ENCODE results near the gene FIBCD1. TPM values are rescaled to one million over a fixed set of nuclear protein-coding genes. Genes with fewer than 3 reads are reported as not detected.

The FIBCD1 gene
- total RNA-seq, 1 donor from 2014 or later: not detected

DNA sequence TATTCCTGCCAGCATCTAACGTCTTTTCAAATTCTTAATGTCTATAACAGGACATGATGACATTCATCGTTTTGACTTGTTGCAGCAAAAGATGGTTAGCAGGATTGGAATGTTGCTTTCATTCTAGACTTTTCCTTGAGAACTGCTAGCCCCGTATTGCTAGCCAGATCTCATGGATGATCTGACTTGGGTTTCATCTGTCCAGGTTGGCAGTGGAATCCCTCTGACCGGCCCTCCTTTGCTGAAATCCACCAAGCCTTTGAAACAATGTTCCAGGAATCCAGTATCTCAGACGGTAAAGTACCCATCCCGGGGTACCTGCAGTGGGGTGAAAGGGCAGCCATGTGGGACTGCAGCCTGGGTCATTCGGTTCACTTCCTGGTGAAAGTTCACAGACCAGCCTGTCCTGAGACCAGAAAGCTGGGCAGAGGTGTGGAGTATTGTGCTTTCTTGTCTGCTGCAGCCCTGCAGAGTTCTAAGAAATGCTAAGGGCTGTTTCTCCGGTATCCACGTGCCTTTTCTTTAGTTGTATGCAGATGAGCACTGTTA is 59.1 kb downstream of the FIBCD1 start:
- DNase-seq: no peak

DNA sequence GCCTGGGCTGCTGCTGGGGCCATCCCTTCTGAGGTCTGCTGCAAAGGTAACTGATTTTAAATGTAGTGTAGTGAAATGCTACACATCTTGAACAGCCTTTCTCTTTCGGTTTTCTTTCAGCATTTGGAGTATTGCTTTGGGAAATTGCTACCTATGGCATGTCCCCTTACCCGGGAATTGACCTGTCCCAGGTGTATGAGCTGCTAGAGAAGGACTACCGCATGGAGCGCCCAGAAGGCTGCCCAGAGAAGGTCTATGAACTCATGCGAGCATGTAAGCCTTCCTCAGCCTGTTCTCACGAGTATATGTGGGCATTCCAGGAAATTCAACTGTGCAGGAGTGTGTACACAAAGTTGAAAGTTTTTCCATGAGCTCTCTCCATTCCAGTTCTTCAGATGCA is 60.8 kb downstream of the FIBCD1 start:
- no peak for DNase-seq

DNA sequence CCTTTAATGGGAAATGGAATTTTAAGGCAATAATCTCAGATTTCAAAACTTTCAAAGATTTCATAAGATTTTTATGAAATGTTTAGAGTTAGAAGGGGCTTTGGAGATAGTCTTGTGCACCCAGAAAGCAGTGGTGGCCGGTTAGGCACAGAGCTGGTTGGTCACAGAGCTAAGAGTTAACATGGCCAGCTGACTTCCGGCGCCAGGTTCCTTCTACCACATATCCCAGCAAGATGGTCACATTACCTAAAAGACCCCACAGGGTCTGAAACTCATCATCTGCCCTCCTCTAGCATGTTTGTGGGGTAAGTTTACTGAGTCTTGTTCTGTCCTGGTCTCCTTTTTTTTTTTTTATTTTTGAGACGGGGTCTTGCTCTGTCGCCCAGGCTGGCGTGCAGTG is 61.7 kb downstream of the FIBCD1 start:
- DNase-seq: no peak

DNA sequence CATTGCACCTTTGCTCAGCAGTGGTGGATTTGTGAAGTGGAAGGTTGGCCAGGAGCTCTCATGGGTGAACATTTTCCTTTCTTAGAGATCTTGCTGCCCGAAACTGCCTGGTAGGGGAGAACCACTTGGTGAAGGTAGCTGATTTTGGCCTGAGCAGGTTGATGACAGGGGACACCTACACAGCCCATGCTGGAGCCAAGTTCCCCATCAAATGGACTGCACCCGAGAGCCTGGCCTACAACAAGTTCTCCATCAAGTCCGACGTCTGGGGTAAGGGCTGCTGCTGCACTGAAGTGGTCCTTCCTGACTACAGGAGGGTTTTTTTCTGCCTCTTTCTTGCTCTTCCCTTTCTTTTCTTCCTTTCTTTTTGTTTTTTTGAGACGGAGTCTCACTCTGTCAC is 64.3 kb downstream of the FIBCD1 start:
- DNase-seq: no peak

DNA sequence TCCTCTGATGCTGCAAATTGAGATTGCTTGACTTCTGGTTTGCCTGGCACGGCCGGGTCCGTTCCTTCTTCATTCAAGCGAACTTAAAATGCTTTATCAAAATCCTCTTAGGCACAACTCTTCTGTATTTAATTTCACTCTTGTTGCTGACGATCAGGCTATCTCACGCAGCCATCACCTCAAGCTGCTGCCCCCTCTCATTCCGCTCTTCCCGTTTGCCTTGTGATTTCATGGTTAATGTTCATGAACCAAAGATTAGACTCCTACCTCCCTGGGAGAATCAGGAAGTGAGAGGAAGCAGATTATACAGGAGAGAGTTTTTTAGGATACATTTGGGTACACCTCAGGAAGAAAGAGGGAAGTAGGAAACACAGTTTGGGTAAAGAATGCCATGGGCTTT is 65.1 kb downstream of the FIBCD1 start:
- DNase-seq: no peak

DNA sequence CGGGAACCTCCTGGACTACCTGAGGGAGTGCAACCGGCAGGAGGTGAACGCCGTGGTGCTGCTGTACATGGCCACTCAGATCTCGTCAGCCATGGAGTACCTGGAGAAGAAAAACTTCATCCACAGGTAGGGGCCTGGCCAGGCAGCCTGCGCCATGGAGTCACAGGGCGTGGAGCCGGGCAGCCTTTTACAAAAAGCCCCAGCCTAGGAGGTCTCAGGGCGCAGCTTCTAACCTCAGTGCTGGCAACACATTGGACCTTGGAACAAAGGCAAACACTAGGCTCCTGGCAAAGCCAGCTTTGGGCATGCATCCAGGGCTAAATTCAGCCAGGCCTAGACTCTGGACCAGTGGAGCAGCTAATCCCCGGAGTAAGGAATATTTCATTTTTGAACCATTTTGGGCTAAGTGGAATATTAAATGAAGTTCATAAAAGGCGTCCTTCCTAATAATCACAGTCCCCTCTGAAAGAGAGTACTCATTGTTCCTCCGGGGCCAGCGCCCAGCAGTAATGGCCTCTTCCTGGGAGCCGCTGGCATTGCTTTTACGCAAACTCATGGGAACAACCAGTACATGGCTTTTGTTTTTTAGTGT is 66.0 kb downstream of the FIBCD1 start:
- no peak for DNase-seq

DNA sequence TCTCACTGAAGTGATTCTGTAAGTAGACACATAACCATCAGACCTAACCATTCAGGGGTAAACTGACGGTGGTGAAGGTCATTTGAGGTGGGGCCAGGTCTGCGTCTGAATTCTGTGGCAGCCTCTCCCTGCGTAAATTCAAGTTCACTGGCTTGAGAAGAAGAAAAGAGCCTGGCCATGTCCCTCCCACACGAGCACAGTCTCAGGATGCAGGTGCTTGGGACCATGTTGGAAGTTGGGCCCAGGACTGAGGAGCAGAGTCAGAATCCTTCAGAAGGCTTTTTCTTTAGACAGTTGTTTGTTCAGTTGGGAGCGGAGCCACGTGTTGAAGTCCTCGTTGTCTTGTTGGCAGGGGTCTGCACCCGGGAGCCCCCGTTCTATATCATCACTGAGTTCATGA is 66.5 kb downstream of the FIBCD1 start:
- no peak for DNase-seq

DNA sequence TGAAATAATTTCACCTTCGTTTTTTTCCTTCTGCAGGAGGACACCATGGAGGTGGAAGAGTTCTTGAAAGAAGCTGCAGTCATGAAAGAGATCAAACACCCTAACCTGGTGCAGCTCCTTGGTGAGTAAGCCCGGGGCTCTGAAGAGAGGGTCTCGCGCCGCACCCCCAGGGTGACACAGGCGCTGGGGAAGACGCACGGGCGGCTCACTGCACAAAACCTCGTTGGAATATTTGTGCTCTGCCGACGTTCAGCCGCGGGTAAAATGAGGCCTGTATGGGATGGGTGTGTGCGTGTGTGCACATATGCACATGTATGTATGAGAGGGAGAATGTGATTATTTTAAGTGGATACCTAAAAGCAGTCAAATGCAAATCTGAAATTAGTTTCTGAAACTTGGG is 67.0 kb downstream of the FIBCD1 start:
- no peak for DNase-seq

DNA sequence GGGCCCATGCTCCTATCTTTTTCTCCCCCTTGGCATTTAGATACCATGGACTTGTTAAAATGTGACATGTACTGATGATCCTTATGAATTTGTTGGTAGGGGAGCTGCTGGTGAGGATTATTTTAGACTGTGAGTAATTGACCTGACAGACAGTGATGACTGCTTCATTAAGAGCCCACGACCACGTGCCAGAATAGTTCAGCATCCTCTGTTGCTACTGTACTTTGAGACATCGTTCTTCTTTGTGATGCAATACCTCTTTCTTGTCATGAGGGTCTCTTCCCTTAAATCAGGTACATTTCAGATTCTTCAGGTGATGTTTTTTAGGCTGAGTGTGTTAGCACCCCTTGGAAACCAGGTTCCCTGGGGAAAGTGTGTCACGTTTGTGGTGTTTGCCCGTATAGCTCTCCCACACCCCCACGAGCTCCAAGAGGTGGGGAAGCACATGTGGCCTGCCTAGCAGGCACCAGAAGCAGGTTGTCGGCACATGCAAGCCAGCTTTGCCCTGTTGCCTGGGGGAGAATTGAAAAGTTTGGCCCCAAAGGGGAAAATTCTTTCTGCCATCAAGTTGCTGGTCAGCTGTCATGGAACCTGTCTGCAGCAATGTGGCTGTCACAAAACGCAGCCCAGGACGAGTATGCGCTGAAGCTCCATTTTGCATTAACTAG is 67.5 kb downstream of the FIBCD1 start:
- DNase-seq: no peak

DNA sequence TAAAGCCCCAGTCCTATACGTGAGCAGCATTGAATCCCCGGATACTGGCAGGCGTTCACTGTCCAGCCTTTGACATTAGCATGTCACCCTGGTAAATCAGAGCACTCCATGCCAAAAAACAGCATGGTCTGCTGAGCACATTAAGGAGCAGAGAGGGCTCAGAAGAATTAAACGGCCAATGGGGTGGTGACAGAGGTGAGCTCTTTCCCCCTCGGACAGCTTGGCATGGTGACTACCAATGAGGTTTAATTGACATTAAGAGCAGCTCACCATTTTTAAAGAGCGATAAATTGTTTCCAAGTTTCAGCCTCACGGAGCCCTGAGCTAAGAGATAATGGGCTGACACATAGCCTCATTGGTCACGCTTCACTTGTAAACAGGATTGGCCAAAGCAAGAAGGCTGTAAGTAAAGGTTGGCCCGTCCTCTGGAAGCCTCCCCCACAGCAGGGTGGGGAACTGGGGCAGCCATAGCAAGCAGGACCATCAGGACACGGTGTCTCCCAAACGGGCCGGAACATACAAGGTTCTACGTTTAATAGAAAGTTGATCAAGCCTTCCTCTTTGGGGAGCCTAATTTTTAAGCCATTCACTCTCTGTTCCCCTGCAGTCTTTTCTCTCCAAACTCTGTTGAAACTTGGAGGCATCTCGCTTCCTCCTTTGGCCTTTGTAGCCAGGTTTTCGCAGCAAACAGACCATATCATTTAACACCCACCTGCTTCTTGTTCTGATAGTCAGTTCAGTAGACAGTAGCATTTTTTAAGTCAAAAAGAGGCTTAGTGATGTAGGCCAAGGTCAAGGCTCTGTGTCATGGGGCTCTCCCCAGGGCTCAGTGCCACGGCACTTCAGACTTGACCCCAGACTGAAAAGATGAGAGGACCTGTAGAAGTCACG is 68.3 kb downstream of the FIBCD1 start:
- no peak for DNase-seq

DNA sequence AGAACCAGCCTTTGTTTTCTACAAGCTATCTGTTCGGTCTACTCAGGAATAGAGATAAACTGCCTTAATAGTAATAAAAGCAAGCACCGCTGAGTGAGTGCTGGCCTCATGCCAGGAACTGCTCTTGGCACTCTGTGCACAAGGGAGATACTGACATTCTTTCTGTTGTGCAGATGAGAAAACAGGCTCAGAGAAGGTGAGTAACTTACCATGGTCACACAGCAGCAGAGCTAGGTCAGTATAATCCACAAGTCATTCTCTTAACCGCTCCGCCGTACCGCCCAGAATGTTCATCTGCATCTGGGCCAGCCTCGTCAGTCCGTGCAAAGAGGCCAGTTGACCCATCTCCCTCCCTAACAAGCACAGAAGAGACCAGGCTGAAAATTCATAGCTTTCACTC is 69.8 kb downstream of the FIBCD1 start:
- DNase-seq: peak; percentile 23

DNA sequence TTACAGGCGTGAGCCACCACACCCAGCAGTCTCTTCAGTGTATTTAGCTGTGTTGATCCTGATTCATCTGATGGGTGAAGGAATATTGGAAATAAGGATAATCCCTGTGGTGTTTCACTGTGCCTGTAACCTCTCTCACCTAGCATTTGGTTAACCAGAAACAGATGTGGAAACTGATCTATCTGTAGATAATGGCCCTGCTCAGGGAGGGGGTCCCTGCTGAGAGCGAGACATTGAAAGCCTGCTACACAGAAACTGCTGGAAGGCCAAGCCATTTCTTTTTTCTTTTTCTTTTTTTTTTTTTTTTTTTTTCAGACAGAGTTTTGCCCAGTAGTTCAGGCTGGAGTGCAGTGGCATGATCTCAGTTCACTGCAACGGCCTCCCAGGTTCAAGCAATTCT is 70.8 kb downstream of the FIBCD1 start:
- no peak for DNase-seq

DNA sequence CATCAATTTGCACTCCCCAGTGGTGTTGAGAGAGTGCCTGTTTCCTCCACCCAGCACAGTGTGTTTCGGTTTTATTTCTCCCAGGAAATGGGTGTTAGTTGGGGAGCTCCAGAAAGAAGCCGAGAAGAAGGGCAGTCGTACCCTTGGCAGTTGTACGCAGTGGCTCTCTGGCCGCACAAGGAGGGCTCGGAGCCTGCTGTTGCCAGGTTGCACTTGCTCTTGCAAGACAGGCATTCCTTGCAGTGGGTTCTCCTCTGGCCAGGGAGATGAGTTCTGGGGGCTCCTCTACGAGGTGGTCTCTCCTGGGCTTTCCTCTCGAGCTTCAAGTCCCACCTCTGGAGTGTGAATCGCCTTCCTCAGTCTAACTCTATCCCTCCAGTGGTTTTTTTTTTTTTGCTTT is 71.5 kb downstream of the FIBCD1 start:
- no peak for DNase-seq

DNA sequence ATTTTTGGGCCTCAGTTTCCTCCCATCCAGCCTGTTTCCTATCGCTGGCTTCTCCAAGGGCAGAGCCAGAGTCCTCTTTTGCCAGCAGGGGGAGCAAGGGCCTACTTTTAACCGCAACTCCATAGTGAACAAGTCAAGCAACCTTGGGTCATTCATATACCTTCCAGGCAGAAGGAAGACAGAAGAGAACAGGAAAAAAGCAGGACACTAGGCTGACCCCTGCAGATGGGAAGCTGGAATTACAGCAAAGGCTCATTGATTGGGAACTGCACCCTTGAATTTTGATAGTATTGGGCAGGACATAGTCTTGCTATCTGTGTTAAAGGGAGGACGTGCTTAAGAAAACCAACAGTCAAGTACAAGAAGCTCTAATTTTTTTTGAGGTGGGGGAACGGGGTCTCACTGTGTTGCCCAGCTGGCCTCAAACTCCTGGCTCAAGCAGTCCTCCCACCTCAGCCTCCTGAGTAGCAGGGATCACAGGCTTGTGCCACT is 72.5 kb downstream of the FIBCD1 start:
- DNase-seq: peak; percentile 89

DNA sequence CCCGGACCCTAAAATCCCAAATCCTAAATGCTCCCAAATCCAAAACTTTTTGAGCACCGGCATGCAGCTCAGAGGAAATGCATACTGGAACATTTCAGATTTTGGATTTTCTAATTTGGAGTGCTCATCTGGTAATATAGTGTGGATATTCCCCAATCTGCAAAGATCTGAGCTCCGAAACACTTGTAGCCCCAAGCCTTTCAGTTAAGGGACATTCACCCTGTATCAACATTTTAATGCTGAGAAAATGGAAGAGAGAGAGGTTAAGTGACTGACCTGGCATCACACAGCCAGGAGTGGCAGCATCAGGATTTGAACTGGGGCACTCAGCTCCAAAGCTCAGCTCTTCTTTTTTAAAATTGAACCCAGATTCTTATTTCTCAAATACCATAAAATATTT is 73.1 kb downstream of the FIBCD1 start:
- no peak for DNase-seq

DNA sequence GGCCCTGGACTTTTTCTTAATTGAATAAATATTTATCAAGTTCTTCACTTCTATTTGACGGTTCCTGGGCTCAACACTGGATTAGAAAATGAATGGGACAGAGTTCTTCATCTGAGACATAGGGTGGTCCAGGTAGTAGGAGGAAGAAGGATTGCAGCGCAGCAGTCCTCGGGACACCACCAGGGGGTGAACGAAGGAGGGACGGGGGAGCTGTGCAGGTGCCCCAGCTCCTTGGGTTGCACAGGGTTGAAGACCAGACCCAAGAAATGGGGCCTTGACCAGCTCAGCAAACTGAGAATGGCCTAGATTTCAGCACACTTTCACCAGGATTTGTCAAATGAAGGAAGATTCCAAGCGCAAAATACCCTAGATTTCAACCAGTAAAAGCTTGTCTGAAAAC is 74.5 kb downstream of the FIBCD1 start:
- DNase-seq: no peak

DNA sequence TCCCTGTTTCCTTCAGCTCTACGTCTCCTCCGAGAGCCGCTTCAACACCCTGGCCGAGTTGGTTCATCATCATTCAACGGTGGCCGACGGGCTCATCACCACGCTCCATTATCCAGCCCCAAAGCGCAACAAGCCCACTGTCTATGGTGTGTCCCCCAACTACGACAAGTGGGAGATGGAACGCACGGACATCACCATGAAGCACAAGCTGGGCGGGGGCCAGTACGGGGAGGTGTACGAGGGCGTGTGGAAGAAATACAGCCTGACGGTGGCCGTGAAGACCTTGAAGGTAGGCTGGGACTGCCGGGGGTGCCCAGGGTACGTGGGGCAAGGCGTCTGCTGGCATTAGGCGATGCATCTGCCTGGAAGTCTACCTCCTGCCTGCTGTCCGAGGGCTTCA is 76.3 kb downstream of the FIBCD1 start:
- no peak for DNase-seq

DNA sequence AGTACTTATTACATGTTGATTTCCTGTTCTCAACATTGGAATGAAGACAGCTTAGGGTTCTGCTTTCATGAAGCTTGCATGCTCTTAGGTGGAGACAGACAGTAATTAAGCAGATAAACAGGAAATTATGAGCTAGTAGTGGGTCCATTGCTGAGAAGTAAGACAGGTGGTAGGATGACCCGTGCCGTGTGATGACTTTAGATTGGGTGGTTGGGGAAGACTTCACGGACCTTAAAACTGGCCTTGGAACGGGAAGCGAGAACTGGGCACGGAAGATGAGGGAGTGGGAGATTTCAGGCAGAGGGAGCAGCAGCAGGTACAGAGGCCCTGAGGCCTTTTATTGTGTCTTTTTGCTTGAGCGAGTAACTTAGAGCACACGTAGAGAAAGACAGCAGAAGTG is 76.8 kb downstream of the FIBCD1 start:
- no peak for DNase-seq

DNA sequence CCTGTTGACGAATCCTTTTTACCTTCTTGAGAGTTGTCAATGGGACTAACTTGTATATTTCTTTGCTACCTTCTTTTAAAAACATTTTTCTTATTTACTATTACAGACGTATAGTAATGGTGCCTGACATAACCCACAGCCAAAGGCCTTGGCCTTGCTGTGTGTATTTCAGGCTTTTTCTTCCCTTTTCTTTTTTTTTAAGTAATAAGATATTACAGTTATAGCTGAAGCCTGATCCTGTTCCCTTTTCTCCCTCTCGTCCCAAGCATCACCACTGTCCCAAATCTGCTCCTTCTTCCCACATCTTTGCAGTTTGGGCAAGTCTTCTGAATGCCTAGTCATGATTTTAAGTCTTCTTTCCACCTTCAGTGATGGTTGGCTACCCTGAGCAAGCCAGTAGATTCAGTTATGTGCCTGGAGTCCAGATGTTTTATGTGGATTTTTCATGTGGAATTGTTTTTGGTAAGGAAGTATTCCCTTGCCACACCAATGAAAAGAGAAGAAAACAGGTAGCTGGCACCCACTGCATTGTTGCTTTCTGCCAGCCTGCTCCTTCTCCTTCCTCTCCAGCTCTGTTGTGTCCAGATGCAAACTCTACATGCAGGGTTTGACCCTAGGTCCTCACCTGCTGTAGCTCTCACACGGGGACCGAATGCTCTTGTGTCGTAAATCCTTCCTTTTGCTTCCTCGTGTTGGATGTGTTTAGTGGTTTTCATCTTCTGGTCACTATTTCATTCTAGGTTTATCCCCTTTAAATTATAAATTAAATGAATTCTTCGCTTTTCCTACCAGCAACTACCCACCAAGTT is 77.5 kb downstream of the FIBCD1 start:
- DNase-seq: no peak

DNA sequence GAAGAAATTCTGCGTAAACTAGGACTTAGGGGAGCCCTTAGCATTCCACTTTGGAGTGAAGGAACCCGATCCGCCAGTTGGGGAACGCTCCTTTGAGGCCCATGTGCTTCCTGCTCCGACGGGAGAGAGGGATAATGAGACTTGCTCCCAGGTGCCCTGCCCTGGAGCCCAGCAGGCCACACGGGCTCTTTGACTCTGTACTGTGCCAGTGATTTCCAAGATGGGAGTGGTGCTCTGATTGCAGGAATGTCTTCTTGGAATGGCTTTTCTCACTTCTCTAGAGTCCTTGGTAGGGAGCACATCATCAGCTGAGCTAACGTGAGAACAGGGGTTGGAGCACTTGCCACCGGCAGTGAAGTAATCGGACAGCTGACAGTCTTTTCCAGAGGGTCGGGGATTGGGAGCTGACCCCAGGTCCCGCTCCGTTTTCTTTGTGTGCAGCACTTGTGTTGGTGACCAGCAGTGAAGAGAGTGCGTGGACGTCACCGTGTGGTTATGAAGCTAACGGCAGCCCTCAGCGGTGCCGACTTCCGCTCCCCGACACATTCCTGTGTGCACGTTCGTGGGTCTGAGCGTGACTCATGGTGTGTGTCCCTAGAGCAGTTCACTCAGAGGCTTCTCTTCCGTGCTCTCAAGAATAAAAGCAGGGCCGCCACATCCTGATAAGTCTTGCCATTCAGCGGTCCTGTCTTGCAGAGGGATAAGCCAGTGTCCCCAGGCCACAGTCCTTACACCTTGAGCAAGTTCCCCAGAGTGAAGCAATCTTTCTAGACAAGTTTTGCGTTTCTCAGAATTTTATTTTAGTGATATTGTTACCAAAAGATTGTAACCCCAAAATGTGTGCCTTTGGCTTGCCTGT is 78.4 kb downstream of the FIBCD1 start:
- DNase-seq: peak; percentile 87

Data from tongue (tissue), 2 donors.